NCI-H1105 (cell line): Measurements from ENCODE around the gene MCF2L.
A peak's percentile ranks its signal among the peaks of the same experiment; 100 is the strongest.
"Not testable (repeated sequence)": the region's sequence is repeated elsewhere in the genome, so short reads cannot be mapped to it uniquely, and the experiment has no call there.

Experiments
- DNase-seq: peaks from one replicate; lab custom pipeline; 2025; lab: John Stamatoyannopoulos, UW

MCF2L gene

GRCh38 chr13:113015826-113016525 lies 47.0 kb downstream of the MCF2L start:
- DNase-seq: no peak

- DNase-seq: no peak
These were observed 47.7 kb downstream of the MCF2L start for GRCh38 chr13:113016526-113017295.

- no peak for DNase-seq
These were observed 48.6 kb downstream of the MCF2L start for GRCh38 chr13:113017506-113018215.

- no peak for DNase-seq
These were observed 49.9 kb downstream of the MCF2L start for GRCh38 chr13:113018676-113019465.

- DNase-seq: no peak
These were observed 51.5 kb downstream of the MCF2L start for GRCh38 chr13:113020323-113021080.

- DNase-seq: no peak
These were observed 52.4 kb downstream of the MCF2L start for GRCh38 chr13:113021391-113021790.

- no peak for DNase-seq
These were observed 52.8 kb downstream of the MCF2L start for GRCh38 chr13:113021811-113022210.

GRCh38 chr13:113022391-113022744 lies 53.4 kb downstream of the MCF2L start:
- no peak for DNase-seq

- no peak for DNase-seq
These were observed 53.9 kb downstream of the MCF2L start for GRCh38 chr13:113022745-113023574.

- no peak for DNase-seq
These were observed 54.8 kb downstream of the MCF2L start for GRCh38 chr13:113023694-113024430.

GRCh38 chr13:113024466-113024865 lies 55.5 kb downstream of the MCF2L start:
- no peak for DNase-seq

- no peak for DNase-seq
These were observed 57.4 kb downstream of the MCF2L start for GRCh38 chr13:113026391-113026910.

- no peak for DNase-seq
These were observed 58.1 kb downstream of the MCF2L start for GRCh38 chr13:113027095-113027494.

- no peak for DNase-seq
These were observed 58.6 kb downstream of the MCF2L start for GRCh38 chr13:113027566-113027965.

- no peak for DNase-seq
These were observed 59.5 kb downstream of the MCF2L start for GRCh38 chr13:113028336-113029060.

GRCh38 chr13:113029061-113029445 lies 60.0 kb downstream of the MCF2L start:
- DNase-seq: no peak

GRCh38 chr13:113029487-113030258 lies 60.7 kb downstream of the MCF2L start:
- DNase-seq: peak; percentile 41

- not testable (repeated sequence) for DNase-seq
These were observed 61.2 kb downstream of the MCF2L start for GRCh38 chr13:113030259-113030640.
